HUDEP-2 (cell line): ENCODE data around the gene MCHR1.

Experiments used
- DNase-seq, 76 experiments: peaks; one replicate each; lab custom pipeline; 2025; ENCODE audit not compliant: unreplicated experiment in 76 of 76; lab: John Stamatoyannopoulos, UW

Gene MCHR1

DNA sequence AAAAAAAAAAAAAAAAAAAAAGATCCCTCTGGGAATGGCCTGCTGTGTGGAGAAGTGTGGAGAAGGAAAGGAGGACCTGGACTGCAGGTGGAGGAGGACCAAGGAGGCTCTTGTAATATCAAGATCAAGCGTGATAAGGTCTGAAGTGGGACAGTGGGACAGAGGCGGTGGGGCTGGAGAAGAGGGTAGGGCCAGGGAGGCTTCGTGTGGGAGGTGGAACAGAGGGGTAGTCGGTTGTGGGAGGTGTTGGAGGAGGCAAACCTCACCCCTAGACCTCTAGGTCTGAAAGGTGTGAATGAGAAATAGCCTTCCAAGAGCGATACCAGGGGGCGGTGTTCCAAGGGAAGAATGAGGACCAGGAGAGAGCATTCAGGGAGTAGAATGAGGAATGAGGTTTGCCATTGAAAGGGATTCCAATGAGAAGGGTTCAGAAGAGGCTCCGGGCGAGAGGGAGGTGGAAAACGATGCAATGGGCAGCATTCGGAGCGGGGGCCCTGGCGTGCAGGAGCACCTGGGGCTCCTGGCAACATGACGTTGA lies 44.2 kb downstream of the MCHR1 start:
- DNase-seq: no peak

DNA sequence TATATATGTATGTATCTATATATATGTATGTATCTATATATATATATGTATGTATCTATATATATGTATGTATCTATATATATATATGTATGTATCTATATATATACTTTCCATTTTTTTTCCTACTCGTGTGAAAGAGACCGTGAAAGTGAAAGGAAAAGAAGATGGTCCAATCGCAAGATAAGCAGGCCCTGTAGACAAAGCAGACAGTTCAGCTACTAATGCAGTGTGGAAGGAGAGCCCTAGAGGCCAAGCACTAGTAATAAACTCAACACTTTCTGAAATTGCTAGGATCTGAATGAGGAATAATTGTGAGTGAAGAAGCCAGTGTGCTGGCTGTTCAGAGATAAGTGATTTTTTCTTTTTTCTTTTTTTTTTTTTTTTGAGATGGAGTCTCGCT lies 47.2 kb downstream of the MCHR1 start:
- peak in 6 of 76 experiments; percentile 4 to 29 (median 16) for DNase-seq

DNA sequence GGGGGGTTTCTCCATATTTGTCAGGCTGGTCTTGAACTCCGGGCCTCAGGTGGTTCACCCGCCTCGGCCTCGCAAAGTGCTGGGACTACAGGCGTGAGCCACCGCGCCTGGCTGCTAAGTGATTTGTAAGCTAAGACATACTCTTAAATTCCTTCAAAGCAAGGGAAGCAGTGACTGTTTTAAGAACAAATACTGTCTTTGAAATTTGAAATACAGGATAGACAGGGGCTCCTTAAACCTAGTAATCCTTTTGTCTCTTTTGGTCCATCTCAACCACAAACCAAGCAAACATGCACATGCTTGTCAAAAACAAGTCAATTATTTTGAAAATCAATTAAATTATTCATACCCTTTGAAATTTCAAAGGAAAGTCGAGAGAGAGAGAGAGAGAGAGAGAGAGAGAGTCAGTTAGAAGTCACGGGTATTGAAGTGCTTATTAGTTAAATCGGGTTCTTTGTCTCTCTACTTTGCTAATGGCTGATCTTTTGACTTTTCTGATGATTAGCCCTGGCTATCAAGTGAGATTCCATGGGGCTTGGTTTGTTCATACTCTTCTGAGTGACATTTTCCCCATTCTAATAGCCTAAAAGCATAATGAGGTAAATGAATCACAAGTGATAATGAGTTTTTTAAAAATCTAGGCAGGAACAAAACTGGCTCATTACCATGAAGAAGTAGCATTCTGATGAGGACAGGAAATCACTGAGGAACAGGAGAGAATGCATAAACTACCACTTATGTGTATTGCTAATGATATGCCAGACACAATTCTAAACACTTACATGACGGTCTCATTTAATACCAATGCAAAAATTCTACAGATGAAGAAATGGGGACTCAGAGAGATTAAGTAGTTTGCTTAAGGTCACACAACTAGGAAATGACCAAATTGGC lies 48.0 kb downstream of the MCHR1 start:
- no peak for DNase-seq

GRCh38 chr22:40727964-40728615 lies 48.8 kb downstream of the MCHR1 start:
- DNase-seq: no peak

- DNase-seq: peak in 2 of 76 experiments; percentile 3 to 9
Observed at GRCh38 chr22:40728731-40729189, 49.5 kb downstream of the MCHR1 start.

- DNase-seq: no peak
Observed at GRCh38 chr22:40729284-40729683, 50.0 kb downstream of the MCHR1 start.
